Iris pigment epithelial cell (primary cell): ENCODE measurements around the gene PRKCSH.
"Not testable (repeated sequence)": the region's sequence is repeated elsewhere in the genome, so short reads cannot be mapped to it uniquely, and the experiment has no call there.

Experiments used
- DNase-seq: peaks from one replicate; pipeline ENCODE4 v3.0.0-alpha.2; 2011; ENCODE audit warnings: low read depth

Gene PRKCSH

DNA sequence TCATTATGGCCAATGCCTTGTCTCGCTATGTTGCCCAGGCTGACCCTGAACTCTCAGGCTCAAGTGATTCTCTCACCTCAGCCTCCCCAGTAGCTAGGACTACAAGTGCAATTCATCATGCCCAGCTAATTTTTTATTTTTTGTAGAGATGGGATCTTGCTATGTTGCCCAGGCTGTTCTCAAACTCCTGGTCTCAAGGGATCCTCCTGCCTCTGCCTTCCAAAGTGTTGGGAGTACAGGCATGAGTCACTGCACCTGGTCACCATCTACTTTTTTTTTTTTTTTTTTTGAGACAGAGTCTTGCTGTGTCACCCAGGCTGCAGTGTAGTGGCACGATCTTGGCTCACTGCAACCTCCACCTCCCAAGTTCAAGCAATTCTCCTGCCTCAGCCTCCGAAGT, 39.9 kb downstream of the PRKCSH start:
- DNase-seq = not testable (repeated sequence)

DNA sequence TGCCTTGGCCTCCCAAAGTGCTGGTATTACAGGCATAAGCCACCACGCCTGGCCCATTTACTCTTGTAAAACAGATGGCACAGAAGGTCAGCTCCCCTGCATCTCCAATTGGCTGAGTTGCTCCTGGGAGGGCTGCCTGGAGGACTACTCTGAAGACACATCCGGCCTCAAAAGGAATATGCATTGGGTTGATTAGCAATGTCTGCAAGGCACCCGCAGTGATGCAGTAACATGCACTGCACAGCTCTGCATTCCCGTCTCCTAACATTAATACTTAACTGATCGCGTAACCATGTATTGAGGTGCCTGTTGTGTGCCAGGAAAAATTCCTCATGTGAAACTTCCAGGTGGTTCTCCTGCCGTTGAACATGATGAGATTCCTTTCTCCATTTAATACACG, 40.4 kb downstream of the PRKCSH start:
- DNase-seq = no peak

DNA sequence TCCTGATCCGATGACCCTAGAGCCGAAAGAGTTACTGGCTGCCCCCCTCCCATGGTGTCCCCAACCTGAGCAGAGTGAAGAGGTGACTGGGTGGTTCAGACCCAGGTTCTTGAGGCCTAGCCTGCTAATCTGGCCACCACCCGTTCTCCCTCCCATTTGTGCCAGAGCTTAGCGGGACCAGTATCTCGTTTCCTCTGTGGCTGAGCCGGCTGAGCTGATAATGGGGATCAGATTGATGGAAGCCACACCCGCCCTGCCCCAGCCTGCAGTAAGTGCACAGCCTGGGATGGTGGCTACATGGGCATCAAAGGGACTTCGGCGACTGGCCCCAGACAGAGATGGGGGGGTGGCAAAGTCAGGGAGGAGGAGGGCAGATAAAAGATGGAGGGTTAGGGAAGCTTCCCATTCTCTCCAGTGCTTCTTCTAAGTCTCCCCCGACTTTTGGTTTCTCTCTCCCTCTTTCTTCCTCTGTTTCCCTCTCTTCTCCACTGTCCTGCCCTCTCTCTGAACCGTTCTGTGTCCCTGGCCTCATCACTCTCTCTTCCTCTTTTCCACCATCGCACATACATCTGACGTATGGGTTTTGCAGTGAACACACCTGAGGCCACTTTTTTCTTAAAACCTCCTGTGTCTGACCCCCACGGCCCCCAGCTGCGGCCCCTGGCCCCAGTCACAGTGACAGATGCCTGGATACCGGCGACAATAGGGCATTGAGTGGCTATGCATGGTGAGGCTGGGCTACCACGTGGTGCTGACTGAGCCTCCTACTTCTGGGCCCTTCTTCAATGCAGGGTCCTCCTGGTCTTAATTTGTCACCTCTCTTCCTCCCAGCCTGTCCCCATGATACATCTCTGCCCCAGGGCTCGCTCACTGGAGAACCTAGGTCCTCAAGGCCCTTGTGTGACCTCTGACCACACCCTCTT, 43.0 kb downstream of the PRKCSH start:
- no peak for DNase-seq

DNA sequence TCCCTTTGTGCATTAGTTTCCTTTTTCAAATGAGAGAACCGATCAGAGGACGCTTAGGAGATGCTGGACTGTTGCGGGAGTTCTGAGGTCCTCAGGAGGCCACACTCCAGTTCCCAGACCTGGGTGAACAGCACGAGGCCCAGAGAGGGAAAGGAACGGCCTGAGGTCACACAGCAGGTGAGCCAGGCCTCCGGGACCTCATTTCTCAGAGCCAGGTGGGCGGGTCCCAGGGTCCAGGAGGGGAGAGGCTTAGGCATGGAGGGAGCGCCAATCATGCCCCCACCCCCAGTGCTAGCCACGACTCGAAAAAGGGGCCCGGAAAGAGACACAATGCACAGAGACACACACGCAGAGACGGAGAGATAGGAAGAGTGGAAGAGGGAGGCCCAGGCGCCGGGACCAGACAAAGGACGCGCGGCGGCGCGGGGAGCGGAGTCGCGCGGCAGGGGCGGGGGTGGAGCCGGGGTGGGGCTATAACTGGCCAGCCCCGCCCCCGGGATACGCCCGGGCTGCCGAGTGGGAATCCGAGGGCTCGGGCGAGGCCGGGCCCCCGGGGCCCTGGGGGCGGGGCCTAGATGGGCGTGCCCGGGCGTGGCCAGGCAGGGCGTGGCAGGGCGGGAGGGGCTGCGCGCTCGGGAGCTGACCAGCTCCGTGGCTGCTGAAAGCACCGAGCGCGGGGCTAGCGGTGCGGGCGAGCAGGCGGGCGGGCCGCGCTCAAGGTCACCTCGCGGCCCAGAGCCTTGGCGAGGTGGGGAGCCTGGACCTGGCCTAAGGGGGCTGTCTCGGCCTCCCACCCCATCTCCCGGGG, 43.9 kb downstream of the PRKCSH start:
- DNase-seq = peak; percentile 31

DNA sequence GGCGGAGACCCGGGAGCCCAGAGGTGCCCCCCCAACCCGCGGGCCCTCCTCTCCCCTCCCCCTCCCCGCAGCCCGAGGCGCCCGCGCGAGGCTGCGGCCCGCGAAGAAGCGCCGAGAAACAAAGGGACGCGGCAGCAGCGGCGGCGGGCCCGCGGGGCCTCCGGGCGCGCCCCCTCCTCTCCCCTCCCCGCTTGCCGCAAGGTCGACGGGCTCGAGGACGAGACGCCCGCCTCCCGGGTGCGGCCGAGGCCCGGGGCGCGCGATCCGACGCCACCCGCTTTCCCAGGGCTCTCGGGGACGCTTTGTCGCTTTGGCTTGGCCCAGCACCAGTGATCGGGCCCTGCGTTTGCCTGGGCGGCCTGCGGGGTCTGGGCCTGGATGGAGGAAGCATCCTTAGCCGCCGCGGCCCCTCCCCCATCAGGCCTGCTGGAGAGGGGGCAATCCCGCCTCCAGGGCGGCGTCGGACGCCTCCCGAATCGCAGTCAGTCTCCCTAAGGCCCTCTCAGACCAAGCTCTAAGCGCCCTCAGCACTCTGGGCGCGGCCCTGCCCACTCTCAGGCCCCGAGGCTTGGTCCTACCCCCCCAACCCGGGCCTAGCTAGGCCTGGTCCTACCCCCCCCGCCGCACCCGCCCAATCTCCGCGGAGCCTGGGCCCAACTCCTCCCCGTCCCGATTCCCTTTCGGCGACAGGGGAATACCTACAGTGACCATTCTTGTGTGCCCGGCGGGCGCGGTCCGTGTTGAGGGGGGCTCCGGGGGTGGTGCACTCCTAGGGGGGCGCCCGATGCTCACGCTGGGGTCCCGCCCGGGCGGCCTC, 44.7 kb downstream of the PRKCSH start:
- DNase-seq = no peak

DNA sequence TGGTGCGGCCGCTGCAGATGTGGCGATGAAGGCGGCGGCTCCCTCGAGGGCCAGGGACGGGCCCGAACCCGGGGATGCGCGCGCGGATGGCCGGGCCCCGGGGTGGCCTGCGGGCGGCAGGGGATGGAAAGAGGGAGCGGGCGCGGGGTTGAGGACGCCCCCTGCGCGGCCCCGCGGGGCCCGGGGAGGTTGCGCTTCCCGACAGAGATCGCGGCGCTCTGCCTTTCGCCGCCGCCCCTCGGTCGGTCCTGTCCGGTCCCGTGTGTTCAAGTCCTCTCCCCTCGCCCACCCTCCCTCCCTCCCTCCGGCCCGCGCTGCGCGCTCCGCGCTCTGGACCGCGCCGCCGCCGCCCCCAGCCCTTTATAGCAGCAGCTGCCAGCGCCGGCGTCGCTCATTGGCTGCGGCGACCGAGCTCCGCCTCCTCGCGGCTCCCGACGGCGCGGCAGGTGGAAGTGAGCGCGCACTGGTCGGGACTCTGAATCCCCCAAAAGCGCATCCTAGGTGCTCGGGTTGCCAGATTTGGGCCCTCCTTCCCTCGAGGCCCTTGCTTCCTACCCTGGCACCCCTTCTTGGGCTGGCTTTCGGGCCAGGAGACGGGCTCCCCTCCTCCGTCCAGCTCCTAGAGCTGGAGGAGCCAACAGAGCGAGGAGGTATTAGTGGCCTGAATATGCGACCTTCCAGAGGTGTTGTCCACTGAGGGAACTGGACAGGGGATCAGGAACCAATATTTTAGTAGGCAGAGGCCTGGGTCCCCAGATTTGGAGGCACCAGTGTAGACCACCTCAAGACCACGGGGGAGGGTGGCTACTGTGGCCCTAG, 45.5 kb downstream of the PRKCSH start, which contains the start of gene ELAVL3:
ELAVL3 (minus strand) TSS at position 332 of the 819 bp plus-strand sequence. CDS start 438 bp downstream, outside the sequence.
- DNase-seq = no peak

DNA sequence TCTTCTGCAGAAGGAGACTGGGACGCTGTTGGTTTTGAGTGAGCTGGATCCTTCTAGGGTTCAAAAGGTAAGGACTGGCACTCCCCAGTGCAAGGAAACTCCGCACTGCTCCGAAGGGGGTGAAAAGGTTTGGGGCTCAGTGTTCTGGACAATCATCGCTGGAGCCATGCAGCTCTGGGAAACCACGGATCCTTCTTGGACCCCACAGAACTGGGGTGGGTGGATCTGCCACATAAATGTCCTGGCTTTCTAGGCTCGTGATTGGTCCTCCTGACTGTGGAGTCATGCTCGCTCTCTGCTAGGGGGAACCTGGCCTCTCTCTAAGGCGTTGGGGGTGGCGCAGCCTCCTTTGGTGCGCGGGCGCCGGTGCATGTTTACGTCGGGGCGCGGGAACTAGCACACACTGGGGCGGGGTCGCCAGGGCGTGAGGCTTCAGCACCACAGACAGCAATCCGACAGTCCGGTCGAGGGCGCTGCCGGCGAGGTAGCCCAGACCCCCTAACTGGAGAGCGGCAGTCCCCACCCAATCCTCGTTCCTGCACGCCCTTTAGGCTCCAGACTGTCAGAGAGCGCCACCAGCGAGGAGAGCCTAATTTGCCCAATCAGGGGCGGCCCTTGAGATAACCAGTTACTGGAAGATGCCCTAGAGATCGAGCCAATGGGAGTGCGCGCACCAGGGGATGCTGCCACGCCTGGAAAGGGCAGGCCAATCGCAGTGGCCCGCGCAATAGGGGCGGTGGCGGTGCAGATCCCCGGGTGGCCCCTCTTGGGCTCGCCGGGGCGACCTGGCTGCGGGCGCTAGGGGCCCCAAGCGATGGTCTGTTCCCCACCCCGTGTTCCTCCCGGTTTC, 46.3 kb downstream of the PRKCSH start:
- DNase-seq = peak; percentile 93

DNA sequence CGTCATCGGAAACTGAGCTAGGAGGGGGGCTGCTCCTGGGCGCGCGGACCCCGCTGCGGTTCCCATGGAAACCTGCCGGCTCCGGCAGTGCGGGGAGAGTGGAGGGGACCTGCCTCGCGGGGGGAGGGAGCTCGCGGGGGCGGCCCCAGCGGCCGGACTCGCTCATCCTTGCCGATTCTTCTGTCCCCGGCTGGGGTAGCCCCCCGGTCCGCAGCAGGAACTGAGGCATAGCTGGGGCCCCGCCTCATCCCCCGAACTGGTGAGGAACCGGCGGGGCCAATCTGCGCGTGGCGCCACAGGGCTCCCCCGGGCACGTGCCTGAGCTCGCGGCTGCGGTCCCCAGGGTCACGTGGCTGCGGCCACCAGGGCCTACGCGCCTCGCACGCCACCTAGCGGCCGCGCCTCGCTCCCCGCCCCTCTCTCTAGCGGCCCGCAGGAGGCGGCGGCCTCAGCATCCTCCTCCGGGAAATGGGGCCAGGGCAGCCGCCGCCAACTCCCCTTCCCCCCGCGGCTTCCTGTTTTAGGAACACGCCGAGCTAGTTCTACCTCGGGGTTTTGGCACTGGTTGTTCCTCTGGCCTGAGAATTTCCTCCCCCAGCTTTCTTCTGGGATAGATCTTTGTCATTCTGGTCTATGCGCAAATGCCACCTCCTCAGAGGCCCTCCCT, 47.1 kb downstream of the PRKCSH start:
- peak; percentile 75 for DNase-seq

DNA sequence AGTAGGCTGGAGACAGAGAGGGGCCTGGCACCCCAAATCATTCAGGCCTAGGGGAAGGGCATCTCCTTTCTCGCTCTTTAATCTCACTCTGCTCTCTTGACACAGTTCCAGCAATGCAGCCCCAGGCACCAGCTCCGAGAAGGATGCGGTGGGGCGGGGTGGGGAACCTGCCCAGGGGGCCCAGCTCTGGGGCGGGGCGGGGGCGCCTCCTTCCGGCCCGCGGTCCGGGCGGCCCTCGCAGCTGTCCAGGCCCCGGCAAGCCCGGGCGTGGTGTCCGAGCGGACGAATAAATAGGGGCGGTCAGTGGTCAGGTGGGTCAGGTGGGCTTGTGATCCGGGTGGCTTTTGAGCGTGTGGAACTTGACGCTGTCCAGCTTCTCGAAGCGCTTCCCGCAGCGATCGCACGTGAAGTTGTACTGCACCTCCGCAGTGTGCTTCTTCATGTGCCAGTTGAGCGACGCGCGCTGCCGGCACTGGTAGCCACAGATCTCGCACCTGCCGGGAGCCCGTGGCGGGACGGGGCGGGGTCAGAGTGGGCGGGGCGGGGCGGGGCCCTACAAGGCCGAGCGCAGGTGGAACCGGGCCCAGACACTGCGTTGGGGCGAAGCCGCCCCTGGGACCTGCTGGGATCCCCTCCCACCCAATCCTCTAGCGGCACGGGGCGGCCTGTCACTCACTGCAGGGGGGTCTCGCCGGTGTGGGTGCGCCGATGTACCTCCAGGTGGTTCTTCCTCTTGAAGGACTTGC, 48.1 kb downstream of the PRKCSH start:
- DNase-seq = no peak

DNA sequence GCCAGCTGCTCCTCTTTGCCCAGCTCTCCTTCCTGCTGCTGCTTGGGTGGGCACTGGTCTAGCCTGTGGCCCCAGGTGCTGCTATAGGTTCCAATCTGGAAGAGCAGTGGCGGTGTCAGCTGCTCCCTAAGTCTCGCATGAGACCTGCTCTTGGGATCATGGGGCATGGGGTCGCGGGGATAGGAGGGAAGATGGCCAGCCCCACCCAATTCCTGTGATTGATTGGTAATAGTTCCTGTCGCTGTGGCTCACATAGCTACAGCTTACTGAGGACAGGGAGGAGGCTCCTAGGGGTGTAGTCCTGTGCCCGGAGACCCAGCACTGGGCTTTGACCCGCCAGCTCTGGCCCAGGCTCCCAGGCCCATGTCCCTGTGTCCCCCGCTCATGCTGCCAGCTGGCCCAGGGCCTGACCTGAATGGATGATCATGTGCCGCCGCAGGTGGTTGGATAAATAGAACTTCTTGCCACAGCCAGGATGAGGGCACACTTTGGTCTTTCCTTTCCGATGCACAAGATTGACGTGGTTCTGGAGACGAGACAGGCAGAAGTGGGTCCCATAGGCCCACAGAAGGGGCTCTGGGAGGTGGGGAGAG, 49.9 kb downstream of the PRKCSH start:
- DNase-seq = no peak

DNA sequence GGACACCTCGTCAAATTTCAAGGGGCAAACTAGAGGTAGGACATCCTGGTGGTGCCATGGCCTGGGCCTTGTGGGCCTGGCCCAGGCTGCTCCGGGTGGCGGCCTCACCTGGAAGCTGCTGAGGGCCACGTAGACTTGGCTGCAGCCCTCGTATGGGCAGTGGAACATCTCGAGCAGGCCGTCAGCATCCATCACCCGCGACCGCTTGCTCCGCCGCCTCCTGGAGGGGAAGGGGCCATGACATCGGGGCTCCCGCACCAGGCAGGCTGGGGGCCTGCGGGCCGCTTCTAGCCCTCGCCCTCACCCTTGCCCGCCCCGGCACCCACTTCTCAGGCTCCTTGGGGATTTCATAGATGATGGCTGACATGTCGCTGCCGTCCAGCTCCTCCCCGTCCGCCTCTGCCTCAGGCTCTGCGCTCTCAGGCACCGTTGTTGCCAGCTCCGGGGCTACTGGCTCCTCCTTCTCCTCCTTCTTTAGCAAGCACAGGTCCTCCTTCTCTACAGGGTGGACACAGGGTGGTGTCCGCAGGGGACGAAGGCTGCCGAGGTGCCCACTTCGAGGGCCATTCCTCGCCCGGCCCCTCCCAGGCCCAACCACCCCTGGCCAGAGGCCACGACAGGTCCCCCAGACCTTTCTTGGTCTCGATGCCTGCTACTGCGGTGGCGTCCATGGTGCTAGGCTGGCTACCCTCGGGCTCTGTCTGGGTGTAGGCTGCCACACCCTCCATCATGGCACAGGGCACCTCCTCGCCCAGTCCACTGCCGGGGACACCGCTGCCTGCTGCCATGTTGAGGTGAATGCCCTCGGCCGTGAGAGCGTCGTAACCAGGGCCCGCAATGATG, 51.4 kb downstream of the PRKCSH start:
- DNase-seq = no peak

DNA sequence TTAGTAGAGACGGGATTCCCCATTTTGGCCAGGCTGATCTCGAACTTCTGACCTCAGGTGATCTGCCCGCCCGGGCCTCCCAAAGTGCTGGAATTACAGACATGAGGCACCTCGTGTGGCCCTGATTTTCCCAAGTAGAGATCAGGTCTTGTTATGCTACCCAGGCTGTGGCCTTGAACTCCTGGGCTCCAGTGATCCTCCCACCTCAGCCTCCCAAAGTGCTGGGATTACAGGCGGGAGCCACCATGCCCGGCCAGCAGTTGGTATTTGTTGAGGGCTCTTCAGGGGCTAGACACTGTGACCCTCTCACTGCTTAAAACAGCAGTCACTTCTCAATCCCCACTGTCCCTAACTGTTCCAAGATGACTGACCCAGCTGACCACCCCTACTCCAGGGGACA, 53.9 kb downstream of the PRKCSH start:
- DNase-seq = no peak

DNA sequence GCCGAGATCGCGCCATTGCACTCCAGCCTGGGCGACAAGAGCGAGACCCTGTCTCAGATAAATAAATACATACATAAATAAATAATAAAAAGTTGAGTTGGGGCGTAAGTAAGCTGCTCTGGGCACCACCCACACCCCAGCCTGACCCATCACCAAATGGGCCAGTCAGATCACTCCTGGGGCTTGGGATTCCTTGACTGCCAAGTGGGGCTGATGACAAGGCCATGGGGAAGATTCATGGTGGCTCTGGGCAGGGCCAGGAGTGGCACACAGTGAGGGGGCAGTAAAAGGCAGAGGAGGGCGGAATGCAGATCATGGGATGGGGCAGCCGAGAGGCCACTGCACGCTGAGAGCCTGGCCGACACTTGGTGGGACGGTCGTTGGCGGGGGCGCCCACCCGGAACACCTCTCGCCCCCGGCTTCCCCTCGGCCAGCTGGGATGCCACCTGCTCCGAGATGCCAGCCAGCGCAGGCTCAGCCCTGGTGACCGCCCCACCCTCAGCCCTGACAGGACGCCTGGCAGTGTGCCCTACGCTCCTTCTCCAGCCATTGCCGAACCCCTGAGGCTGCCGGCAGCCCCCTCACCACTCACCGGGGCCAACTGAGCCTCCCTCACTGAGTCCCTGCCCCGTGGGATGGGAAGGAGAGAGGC, 59.3 kb downstream of the PRKCSH start:
- no peak for DNase-seq

DNA sequence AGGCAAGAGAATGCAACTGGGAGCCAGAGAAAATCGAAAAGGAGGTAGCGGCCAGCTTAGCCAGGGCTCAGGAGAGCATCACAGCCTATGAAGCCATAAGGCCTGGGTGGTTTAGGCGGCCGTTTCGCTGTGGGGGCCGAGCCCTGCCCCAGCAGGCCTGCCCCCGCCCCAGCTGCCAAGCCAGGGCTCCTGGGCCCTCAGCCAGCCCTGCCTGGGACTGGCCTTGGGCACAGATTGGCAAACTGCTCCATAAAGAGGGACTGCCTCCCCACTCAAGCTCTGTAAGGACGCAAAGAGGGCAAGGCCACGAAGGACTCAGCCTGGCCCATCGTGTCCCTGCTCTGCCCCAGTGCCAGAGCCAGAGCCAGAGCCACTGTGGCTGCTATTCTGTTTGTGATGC, 60.0 kb downstream of the PRKCSH start:
- DNase-seq = no peak

DNA sequence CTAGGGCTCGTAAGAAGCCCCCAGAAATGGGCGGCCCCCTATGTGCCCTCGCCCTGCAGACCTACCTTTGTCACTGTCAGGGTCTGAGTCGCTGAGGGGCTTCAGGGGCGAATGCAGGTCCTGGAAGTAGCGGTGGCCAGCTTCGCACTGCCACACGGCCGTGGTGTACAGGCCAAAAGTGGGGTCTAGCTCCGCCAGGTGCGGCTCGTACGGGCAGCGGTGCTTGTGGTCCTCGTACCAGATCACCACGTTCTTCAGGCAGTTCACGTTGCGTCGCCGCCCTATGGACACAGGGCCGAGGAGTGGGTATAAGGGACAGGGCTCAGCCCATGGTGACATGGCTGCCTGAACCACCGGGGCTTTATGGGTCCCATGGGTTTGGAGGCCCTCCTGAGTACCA, 60.5 kb downstream of the PRKCSH start:
- DNase-seq = no peak

DNA sequence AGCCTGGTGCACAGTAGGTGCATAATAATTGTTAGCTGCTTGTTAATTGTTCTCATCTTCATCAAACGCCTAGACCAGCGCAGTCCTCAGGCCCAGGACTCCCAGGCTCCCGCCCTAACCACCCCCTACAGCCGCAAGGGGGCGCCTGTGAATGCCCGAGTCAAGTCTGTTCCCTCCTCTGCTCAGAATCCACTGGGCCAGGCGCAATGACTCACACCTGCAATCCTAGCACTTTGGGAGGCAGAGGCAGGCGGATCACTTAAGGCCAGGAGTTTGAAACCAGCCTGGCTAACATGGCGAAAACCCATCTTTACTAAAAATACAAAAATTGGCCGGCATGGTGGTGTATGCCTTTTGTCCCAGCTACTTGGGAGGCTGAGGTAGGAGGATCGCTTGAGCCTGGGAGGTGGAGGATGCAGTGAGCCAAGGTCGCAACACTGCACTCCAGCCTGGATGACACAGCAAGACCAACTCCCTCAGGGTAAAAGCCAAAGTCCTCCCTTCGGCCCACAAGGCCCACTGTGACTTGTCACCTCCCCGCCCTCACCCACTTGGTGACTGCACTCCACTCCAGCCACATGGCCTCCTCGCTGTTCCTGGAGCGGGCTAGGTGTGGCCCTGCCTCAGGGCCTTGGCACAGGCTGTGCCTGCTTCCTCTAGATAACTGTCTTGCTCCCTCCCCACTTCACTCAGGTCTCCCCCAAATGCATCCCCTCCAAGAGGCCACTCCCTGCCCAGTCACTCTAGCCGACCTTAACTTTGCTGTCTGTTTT, 61.1 kb downstream of the PRKCSH start:
- DNase-seq = peak; percentile 85
